ENCODE measurements around the gene TBC1D22A. TPM values are rescaled to one million over a fixed set of nuclear protein-coding genes. Genes with fewer than 3 reads are reported as not detected.

The TBC1D22A gene
- total and polyA plus RNA-seq, 8 donors, result 14.4 to 33.5 (median 15.7) TPM

DNA sequence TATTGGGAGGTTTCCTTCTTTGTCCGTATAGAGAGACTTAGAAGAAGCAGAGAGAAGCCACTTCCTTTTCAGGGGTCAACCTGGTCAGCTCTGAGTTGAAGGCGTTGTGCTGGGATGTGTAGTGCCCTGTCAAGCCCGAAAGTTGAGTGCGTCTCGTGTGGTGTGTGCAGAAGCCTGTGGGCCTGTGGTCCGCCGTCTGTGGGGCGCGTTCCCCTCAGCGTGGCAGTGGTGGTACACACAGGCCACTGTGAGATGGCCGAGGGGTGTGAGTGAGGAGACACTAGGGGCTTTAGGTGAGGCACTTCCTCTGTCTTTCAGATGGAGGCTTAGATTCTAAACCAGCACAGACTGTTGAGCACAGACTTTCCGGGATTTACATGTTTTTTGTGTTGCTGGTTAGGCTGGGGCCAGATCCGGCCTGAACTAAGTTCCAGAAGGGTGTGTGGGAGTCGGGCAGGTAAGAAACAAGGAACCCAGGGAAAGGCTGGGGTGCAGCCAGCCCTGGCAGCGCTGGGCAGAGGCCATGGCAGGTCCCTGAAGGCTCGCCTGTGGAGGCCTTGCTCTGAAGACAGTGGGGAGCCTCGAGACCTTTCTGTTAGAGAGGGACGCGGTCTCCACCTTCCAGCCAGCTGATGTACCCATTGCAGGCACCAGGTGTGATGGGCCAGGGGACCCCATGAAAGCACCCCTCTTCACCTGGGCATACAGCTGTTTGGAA is 194.2 kb downstream of the TBC1D22A start:
- no peak overlapping the region for H3K4me3 ChIP-seq
- H3K36me3 ChIP-seq, result peaks cover 0 to 18% of the 10 kb centered on the region in 2 donors
- H3K27ac ChIP-seq, result no peak overlapping the region
- no peak for DNase-seq
- intact Hi-C loops (cut with DNase I), result no loop called here
- no peak for ATAC-seq
- no peaks in the 10 kb centered on the region for H3K4me1 ChIP-seq
- H3K9me3 ChIP-seq, result no peaks in the 10 kb centered on the region
- TF ChIP-seq, protein P1, sequence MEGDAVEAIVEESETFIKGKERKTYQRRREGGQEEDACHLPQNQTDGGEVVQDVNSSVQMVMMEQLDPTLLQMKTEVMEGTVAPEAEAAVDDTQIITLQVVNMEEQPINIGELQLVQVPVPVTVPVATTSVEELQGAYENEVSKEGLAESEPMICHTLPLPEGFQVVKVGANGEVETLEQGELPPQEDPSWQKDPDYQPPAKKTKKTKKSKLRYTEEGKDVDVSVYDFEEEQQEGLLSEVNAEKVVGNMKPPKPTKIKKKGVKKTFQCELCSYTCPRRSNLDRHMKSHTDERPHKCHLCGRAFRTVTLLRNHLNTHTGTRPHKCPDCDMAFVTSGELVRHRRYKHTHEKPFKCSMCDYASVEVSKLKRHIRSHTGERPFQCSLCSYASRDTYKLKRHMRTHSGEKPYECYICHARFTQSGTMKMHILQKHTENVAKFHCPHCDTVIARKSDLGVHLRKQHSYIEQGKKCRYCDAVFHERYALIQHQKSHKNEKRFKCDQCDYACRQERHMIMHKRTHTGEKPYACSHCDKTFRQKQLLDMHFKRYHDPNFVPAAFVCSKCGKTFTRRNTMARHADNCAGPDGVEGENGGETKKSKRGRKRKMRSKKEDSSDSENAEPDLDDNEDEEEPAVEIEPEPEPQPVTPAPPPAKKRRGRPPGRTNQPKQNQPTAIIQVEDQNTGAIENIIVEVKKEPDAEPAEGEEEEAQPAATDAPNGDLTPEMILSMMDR (IDR thresholded peaks at IDR 0.05), result no peak
- no peaks in the 10 kb centered on the region for H3K27me3 ChIP-seq

DNA sequence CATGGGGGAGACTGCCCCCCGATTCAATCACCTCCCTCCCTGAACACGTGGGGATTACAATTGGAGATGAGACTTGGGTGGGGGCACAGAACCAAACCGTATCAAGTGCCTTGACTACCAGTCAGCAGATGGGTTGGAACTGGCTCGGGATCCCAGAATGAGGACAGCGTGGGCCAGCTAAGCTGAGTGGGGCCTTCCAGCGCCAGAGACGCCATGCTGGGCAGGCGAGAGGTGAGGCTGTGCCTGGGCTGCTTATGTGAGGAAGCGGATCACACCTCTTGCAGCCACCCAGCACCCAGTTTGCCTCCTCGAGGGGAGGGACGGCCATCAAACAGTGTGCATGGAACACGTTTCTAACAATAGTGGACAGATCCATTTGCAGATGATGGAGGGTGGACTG is 195.1 kb downstream of the TBC1D22A start:
- no peak for ATAC-seq
- H3K4me1 ChIP-seq, result peaks cover 0 to 3% of the 10 kb centered on the region in 2 donors
- peaks cover 0 to 14% of the 10 kb centered on the region in 2 donors for H3K36me3 ChIP-seq
- H3K27me3 ChIP-seq, result no peaks in the 10 kb centered on the region
- intact Hi-C loops (cut with DNase I), result no loop called here
- H3K4me3 ChIP-seq, result no peak overlapping the region
- H3K9me3 ChIP-seq, result no peaks in the 10 kb centered on the region
- no peak for DNase-seq
- TF ChIP-seq, protein P1 (IDR thresholded peaks at IDR 0.05), result no peak
- H3K27ac ChIP-seq, result no peak overlapping the region

DNA sequence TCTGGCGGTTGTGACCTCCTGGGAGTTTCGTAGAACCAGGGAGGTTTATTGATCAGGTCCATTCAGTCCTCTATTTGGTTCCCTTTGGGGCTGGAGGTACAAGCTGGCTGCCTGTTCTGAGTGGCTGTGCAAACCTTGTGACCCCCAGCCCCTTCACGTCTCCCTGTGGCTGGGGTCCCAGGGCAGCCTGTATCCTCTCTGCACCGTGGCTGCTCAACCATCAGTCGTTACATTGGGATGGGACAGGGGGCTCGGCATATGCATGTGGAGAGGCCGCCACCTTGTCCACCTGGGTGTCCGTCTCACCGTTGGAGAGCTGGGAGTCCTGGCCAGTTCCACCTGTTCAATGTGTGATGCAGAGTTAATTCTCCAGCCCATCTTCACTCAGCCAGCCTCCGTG is 195.7 kb downstream of the TBC1D22A start:
- intact Hi-C loops (cut with DNase I), result no loop called here
- no peak overlapping the region for H3K4me3 ChIP-seq
- no peaks in the 10 kb centered on the region for H3K9me3 ChIP-seq
- H3K27ac ChIP-seq, result no peak overlapping the region
- TF ChIP-seq, protein P1 (IDR thresholded peaks at IDR 0.05), result no peak
- ATAC-seq (no peak), DNase-seq (no peak)
- H3K27me3 ChIP-seq, result no peaks in the 10 kb centered on the region
- H3K4me1 ChIP-seq, result peaks cover 0 to 3% of the 10 kb centered on the region in 2 donors
- H3K36me3 ChIP-seq, result peaks cover 0 to 14% of the 10 kb centered on the region in 2 donors

DNA sequence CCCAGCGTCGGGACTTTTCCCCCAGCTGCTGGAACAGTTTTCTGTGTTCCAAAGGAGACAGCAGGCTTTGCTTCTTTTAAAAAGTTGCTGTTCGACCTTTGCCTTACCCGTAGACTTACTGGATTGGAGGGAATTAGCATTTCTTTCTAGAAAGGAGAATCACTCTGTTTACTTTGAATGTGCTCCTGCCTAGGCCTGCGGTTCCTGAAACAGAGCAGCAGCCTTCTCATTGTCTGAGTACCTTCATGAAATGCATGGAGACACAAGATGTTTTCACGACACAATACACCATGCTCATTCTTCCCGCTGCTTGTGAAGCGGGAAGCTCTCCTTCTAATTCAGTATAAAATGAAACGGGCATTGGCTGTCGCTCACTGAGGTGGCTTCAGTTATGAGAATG is 196.2 kb downstream of the TBC1D22A start:
- no peak overlapping the region for H3K4me3 ChIP-seq
- intact Hi-C loops (cut with DNase I), result no loop called here
- peaks cover 0 to 14% of the 10 kb centered on the region in 2 donors for H3K36me3 ChIP-seq
- H3K27me3 ChIP-seq, result no peaks in the 10 kb centered on the region
- no peak overlapping the region for H3K27ac ChIP-seq
- H3K4me1 ChIP-seq, result peaks cover 0 to 3% of the 10 kb centered on the region in 2 donors
- H3K9me3 ChIP-seq, result no peaks in the 10 kb centered on the region
- TF ChIP-seq, protein P1 (IDR thresholded peaks at IDR 0.05), result no peak
- ATAC-seq (no peak), DNase-seq (no peak)

DNA sequence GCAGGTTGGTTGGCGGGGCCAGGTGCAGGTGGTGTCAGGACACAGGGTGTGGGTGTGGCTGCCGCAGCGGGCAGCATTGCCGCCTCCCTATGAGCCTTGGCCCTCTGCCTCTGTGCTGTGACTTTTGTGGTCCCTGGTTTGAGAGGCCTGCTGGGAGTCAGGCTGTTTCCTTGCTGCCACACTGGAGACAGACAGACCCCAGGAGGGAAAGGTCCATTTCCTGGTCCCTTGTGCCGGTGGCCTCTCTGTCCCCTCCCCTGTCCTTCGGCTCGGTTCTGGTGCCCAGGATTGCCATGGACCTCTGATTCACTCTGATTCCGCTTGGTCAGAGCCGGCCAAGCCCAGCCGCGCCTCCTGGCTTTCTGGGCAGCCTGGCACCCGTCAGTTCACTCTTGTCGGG is 196.9 kb downstream of the TBC1D22A start:
- ATAC-seq, result no peak
- Histone ChIP-seq H3K36me3 (peaks cover 0 to 14% of the 10 kb centered on the region in 2 donors), H3K4me1 (peaks cover 0 to 3% of the 10 kb centered on the region in 2 donors), H3K27me3 (no peaks in the 10 kb centered on the region), H3K9me3 (no peaks in the 10 kb centered on the region), H3K27ac (no peak overlapping the region), H3K4me3 (no peak overlapping the region)
- no peak for DNase-seq
- TF ChIP-seq, protein P1 (IDR thresholded peaks at IDR 0.05), result no peak
- intact Hi-C loops (cut with DNase I), result no loop called here

Data from left lung (tissue), 10 donors.